ENCODE measurements around the gene RHBDF2.
"Not testable (repeated sequence)": the region's sequence is repeated elsewhere in the genome, so short reads cannot be mapped to it uniquely, and the experiment has no call there.

Gene RHBDF2

GRCh38 chr17:76523084-76524037, 22.1 kb upstream of the RHBDF2 start:
- TF ChIP-seq, protein P1, sequence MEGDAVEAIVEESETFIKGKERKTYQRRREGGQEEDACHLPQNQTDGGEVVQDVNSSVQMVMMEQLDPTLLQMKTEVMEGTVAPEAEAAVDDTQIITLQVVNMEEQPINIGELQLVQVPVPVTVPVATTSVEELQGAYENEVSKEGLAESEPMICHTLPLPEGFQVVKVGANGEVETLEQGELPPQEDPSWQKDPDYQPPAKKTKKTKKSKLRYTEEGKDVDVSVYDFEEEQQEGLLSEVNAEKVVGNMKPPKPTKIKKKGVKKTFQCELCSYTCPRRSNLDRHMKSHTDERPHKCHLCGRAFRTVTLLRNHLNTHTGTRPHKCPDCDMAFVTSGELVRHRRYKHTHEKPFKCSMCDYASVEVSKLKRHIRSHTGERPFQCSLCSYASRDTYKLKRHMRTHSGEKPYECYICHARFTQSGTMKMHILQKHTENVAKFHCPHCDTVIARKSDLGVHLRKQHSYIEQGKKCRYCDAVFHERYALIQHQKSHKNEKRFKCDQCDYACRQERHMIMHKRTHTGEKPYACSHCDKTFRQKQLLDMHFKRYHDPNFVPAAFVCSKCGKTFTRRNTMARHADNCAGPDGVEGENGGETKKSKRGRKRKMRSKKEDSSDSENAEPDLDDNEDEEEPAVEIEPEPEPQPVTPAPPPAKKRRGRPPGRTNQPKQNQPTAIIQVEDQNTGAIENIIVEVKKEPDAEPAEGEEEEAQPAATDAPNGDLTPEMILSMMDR (IDR thresholded peaks at IDR 0.05; ENCODE audit: low read depth, low read length, missing control alignments), result peak; percentile 98
- DNase-seq (ENCODE audit: low read depth), result no peak
- in situ Hi-C loops (cut with HindIII; ENCODE audit: low sequenced_read_pairs), result no loop called here
- no peak overlapping the region for H3K4me3 ChIP-seq (ENCODE audit: low read depth, low read length)

DNA sequence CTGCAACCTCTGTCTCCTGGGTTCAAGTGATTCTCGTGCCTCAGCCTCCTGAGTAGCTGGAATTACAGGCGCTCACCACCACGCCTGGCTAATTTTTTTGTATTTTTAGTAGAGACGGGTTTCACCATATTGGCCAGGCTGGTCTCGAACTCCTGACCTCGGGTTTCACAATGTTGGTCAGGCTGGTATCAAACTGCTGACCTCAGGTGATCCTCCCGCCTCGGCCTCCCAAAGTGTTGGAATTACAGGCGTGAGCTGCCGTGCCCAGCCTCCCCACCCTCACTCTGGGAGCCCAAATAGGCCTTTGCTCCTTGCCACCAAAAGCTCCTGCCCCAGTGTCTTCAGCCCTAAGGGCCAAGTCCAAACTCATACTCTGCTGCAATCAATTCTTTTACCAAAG, 20.5 kb upstream of the RHBDF2 start:
- H3K4me3 ChIP-seq (ENCODE audit: low read depth, low read length); in situ Hi-C loops (cut with HindIII; ENCODE audit: low sequenced_read_pairs); DNase-seq (ENCODE audit: low read depth): not testable (repeated sequence)

GRCh38 chr17:76521262-76521661, 20.0 kb upstream of the RHBDF2 start:
- no peak overlapping the region for H3K4me3 ChIP-seq (ENCODE audit: low read depth, low read length)
- no peak for DNase-seq (ENCODE audit: low read depth)
- TF ChIP-seq, protein P1 (IDR thresholded peaks at IDR 0.05; ENCODE audit: low read depth, low read length, missing control alignments), result no peak
- in situ Hi-C loops (cut with HindIII; ENCODE audit: low sequenced_read_pairs), result no loop called here

DNA sequence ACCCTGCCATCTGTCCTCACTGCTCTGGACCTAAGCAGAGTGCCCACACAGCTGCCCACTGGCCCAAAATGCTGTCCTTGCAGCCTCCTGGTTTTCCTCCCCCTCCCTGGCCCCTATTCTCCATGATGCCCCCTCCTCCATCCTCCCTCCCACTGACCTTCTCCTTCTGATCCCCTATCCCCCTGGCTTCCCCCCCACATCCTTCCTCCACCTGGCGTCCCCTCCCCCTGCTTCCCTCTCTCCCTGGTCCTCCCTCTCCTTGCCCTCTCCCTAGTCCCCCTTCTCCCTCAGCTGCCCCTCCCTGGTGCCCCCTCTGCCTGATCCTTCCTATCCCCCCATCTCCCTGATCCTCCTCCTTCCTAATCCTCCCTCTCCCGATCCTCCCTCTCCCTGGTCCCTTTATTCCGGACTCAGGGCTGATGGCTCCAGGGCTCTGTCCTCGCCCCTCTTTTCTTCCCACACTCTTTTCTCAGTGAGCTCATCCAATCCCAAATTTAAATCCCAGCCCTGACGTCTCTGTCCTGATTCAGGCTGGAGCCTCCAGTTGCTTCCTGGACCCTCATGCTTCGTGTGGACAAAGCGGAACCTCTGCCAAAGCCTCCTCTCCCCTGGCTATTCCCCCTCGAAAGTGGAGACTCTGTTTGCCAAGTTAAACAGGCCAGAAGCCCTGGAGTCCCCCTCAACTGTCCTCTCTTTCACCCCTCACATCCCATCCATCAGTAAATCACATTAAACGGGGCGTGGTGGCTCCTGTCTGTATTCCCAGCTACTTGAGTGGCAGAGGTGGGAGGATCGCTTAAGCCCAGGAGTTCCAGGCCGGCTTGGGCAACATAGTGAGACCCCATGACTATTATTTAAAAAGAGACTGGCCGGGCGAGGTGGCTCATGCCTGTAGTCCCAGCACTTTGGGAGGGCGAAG, 18.1 kb upstream of the RHBDF2 start:
- in situ Hi-C loops (cut with HindIII; ENCODE audit: low sequenced_read_pairs), result no loop called here
- TF ChIP-seq, protein P1 (IDR thresholded peaks at IDR 0.05; ENCODE audit: low read depth, low read length, missing control alignments), result no peak
- no peak for DNase-seq (ENCODE audit: low read depth)
- H3K4me3 ChIP-seq (ENCODE audit: low read depth, low read length), result no peak overlapping the region

- TF ChIP-seq, protein P1 (IDR thresholded peaks at IDR 0.05; ENCODE audit: low read depth, low read length, missing control alignments), result no peak
- in situ Hi-C loops (cut with HindIII; ENCODE audit: low sequenced_read_pairs), result no loop called here
- H3K4me3 ChIP-seq (ENCODE audit: low read depth, low read length), result no peak overlapping the region
- no peak for DNase-seq (ENCODE audit: low read depth)
These were observed 16.4 kb upstream of the RHBDF2 start for GRCh38 chr17:76517638-76518038.

DNA sequence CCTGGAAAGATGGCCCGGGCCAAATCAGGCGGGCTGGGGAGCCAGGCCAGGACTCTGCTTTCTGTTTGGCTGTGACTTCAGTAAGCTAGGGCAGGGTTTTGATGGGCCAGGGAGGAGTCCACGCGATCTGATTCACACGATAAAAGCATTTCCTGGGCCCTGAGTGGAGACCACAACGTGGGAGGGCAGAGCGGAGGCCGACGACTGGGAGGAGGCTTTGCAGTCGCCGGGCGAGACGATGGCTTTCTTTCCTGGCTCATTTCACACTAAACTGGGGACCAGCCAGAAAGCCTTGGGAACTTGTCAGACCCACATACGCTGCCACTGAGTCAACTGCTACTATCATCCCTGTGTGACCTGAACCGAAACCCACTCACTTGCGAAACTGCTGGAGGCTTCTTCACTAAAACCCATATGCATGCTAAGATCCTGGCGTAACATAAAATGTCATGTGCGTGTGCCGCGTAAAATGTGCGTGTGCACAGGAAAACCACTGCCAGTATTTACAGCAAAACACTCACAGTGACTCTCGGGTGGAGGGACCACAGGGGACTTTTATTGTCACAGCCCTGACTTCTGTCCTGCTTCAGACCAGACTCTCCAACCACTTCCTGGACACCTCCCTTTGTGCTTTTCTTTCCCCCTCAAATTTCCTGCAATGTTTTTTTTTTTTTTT, 14.2 kb upstream of the RHBDF2 start:
- DNase-seq (ENCODE audit: low read depth), result peak; percentile 48
- TF ChIP-seq, protein P1 (IDR thresholded peaks at IDR 0.05; ENCODE audit: low read depth, low read length, missing control alignments), result no peak
- in situ Hi-C loops (cut with HindIII; ENCODE audit: low sequenced_read_pairs), result no loop called here

GRCh38 chr17:76514355-76514754, 13.1 kb upstream of the RHBDF2 start:
- not testable (repeated sequence) for H3K4me3 ChIP-seq (ENCODE audit: low read depth, low read length); DNase-seq (ENCODE audit: low read depth)
- in situ Hi-C loops (cut with HindIII; ENCODE audit: low sequenced_read_pairs), result loop anchor here (5.0 kb wide), 1 partner anchor 48 kb away; no protein-coding TSS in a partner anchor

More for the DNA sequence above, 14.2 kb upstream of the RHBDF2 start:
- no peak overlapping the region for H3K4me3 ChIP-seq (ENCODE audit: low read depth, low read length)
